ENCODE results near the gene DDAH1. TPM values are rescaled to one million over a fixed set of nuclear protein-coding genes. Genes with fewer than 3 reads are reported as not detected.

The DDAH1 gene
- total and polyA plus RNA-seq, 2 experiments from 2014 or later = 19.5 to 49.8 TPM

DNA sequence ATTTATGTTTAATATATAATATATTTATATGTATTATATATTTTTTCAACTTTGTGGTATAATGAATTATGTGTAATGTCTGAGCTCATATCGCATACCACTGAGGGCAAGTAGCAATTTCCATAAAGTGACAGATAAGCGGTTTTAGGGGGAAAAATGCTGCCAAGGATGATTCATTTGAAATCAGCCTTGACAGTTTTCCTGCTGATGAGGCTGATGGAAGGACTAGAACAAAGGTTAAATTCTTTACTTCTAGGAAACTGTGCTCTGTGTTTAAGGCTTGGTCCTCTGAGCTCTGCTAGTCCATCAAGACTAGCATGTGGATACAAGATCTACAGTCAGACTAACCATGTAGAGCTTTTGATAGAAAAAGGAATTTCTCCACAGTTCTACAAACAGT is 19.3 kb upstream of the DDAH1 start:
- H3K27me3 ChIP-seq = no peaks in the 10 kb centered on the region
- H4K20me1 ChIP-seq (ENCODE audit: insufficient read depth, poor library complexity, severe bottlenecking) = no peaks in the 10 kb centered on the region
- H3K4me3 ChIP-seq = no peak overlapping the region
- no peaks in the 10 kb centered on the region for H3K36me3 ChIP-seq (replicated peaks; ENCODE audit: insufficient read depth, low read depth)
- no peak overlapping the region for H2AFZ ChIP-seq
- H3K9me3 ChIP-seq (ENCODE audit: low read depth) = no peaks in the 10 kb centered on the region
- H3K27ac ChIP-seq = no peak overlapping the region
- H3K79me2 ChIP-seq = no peaks in the 10 kb centered on the region
- TF ChIP-seq EZH2 (IDR thresholded peaks at IDR 0.05; ENCODE audit: borderline replicate concordance) (no peak), EZH2phosphoT487 (IDR thresholded peaks at IDR 0.05; ENCODE audit: low read depth, severe bottlenecking, unreplicated experiment) (no peak)
- TF ChIP-seq, protein P1, sequence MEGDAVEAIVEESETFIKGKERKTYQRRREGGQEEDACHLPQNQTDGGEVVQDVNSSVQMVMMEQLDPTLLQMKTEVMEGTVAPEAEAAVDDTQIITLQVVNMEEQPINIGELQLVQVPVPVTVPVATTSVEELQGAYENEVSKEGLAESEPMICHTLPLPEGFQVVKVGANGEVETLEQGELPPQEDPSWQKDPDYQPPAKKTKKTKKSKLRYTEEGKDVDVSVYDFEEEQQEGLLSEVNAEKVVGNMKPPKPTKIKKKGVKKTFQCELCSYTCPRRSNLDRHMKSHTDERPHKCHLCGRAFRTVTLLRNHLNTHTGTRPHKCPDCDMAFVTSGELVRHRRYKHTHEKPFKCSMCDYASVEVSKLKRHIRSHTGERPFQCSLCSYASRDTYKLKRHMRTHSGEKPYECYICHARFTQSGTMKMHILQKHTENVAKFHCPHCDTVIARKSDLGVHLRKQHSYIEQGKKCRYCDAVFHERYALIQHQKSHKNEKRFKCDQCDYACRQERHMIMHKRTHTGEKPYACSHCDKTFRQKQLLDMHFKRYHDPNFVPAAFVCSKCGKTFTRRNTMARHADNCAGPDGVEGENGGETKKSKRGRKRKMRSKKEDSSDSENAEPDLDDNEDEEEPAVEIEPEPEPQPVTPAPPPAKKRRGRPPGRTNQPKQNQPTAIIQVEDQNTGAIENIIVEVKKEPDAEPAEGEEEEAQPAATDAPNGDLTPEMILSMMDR (IDR thresholded peaks at IDR 0.05; ENCODE audit: poor library complexity) = no peak
- WGBS (ENCODE audit: low lambda C conversion rate, missing lambda C conversion rate) = 94% methylated on average over 2 of the region's 2 CpGs
- no peak overlapping the region for H3K4me2 ChIP-seq
- no peak for DNase-seq (ENCODE audit: low spot score)
- H3K9me2 ChIP-seq (replicated peaks; ENCODE audit: insufficient read depth) = no peaks in the 10 kb centered on the region
- H3K4me1 ChIP-seq (ENCODE audit: insufficient read depth) = no peaks in the 10 kb centered on the region

DNA sequence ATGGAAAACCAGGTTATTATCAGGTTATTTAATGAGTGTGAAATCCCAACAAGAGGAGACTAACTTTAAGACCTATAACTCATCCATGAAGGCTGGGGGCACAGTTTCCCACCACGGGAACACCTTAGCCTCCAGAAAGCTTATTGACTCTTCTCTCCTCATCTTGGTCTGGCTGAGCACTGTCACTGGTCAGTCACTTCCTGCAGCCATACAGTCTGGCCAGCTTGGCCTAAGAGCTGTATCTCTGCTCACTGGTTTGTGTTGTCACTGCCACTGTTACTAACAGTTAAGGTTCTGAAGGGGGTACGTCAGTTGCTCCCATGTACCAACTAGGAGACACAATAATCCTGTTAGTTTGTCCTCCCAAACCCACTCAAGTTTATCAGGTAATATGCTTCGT is 16.7 kb upstream of the DDAH1 start:
- no peaks in the 10 kb centered on the region for H3K27me3 ChIP-seq
- H3K27ac ChIP-seq = no peak overlapping the region
- no peaks in the 10 kb centered on the region for H4K20me1 ChIP-seq (ENCODE audit: insufficient read depth, poor library complexity, severe bottlenecking)
- H3K4me3 ChIP-seq = no peak overlapping the region
- H3K9me3 ChIP-seq (ENCODE audit: low read depth) = no peaks in the 10 kb centered on the region
- no peaks in the 10 kb centered on the region for H3K4me1 ChIP-seq (ENCODE audit: insufficient read depth)
- WGBS (ENCODE audit: low lambda C conversion rate, missing lambda C conversion rate) = 95% methylated on average over 3 of the region's 3 CpGs
- no peak overlapping the region for H2AFZ ChIP-seq
- no peak for DNase-seq (ENCODE audit: low spot score)
- TF ChIP-seq EZH2 (IDR thresholded peaks at IDR 0.05; ENCODE audit: borderline replicate concordance) (no peak), EZH2phosphoT487 (IDR thresholded peaks at IDR 0.05; ENCODE audit: low read depth, severe bottlenecking, unreplicated experiment) (no peak)
- TF ChIP-seq, protein P1 (IDR thresholded peaks at IDR 0.05; ENCODE audit: poor library complexity) = no peak
- no peaks in the 10 kb centered on the region for H3K36me3 ChIP-seq (replicated peaks; ENCODE audit: insufficient read depth, low read depth)
- no peaks in the 10 kb centered on the region for H3K79me2 ChIP-seq
- no peak overlapping the region for H3K4me2 ChIP-seq
- no peaks in the 10 kb centered on the region for H3K9me2 ChIP-seq (replicated peaks; ENCODE audit: insufficient read depth)

- no peak for DNase-seq (ENCODE audit: low spot score)
- TF ChIP-seq EZH2phosphoT487 (IDR thresholded peaks at IDR 0.05; ENCODE audit: low read depth, severe bottlenecking, unreplicated experiment) (no peak), EZH2 (IDR thresholded peaks at IDR 0.05; ENCODE audit: borderline replicate concordance) (no peak)
- TF ChIP-seq, protein P1 (IDR thresholded peaks at IDR 0.05; ENCODE audit: poor library complexity) = no peak
- no peaks in the 10 kb centered on the region for H3K4me1 ChIP-seq (ENCODE audit: insufficient read depth)
- H3K4me2 ChIP-seq = no peak overlapping the region
- no peak overlapping the region for H2AFZ ChIP-seq
- H4K20me1 ChIP-seq (ENCODE audit: insufficient read depth, poor library complexity, severe bottlenecking) = no peaks in the 10 kb centered on the region
- H3K27me3 ChIP-seq = no peaks in the 10 kb centered on the region
- no peaks in the 10 kb centered on the region for H3K9me3 ChIP-seq (ENCODE audit: low read depth)
- no peaks in the 10 kb centered on the region for H3K36me3 ChIP-seq (replicated peaks; ENCODE audit: insufficient read depth, low read depth)
- no peak overlapping the region for H3K27ac ChIP-seq
- H3K9me2 ChIP-seq (replicated peaks; ENCODE audit: insufficient read depth) = no peaks in the 10 kb centered on the region
- 95% methylated on average over 2 of the region's 2 CpGs for WGBS (ENCODE audit: low lambda C conversion rate, missing lambda C conversion rate)
- no peak overlapping the region for H3K4me3 ChIP-seq
- no peaks in the 10 kb centered on the region for H3K79me2 ChIP-seq
Measured at GRCh38 chr1:85480566-85480965, 15.6 kb upstream of the DDAH1 start.

GRCh38 chr1:85479491-85479890 is 14.5 kb upstream of the DDAH1 start:
- H2AFZ ChIP-seq = no peak overlapping the region
- H3K9me2 ChIP-seq (replicated peaks; ENCODE audit: insufficient read depth) = no peaks in the 10 kb centered on the region
- H3K27me3 ChIP-seq = no peaks in the 10 kb centered on the region
- no peak overlapping the region for H3K27ac ChIP-seq
- H4K20me1 ChIP-seq (ENCODE audit: insufficient read depth, poor library complexity, severe bottlenecking) = no peaks in the 10 kb centered on the region
- H3K4me1 ChIP-seq (ENCODE audit: insufficient read depth) = no peaks in the 10 kb centered on the region
- TF ChIP-seq, protein P1 (IDR thresholded peaks at IDR 0.05; ENCODE audit: poor library complexity) = no peak
- TF ChIP-seq EZH2 (IDR thresholded peaks at IDR 0.05; ENCODE audit: borderline replicate concordance) (no peak), EZH2phosphoT487 (IDR thresholded peaks at IDR 0.05; ENCODE audit: low read depth, severe bottlenecking, unreplicated experiment) (no peak)
- H3K79me2 ChIP-seq = no peaks in the 10 kb centered on the region
- no peak for DNase-seq (ENCODE audit: low spot score)
- no peak overlapping the region for H3K4me2 ChIP-seq
- H3K9me3 ChIP-seq (ENCODE audit: low read depth) = no peaks in the 10 kb centered on the region
- 83% methylated on average over 1 of the region's 1 CpG for WGBS (ENCODE audit: low lambda C conversion rate, missing lambda C conversion rate)
- H3K36me3 ChIP-seq (replicated peaks; ENCODE audit: insufficient read depth, low read depth) = no peaks in the 10 kb centered on the region
- no peak overlapping the region for H3K4me3 ChIP-seq
